ENCODE data around the gene UBQLN3.

GRCh38 chr11:5486003-5486402 is 23.8 kb downstream of the UBQLN3 start:
- TF ChIP-seq, protein P1, sequence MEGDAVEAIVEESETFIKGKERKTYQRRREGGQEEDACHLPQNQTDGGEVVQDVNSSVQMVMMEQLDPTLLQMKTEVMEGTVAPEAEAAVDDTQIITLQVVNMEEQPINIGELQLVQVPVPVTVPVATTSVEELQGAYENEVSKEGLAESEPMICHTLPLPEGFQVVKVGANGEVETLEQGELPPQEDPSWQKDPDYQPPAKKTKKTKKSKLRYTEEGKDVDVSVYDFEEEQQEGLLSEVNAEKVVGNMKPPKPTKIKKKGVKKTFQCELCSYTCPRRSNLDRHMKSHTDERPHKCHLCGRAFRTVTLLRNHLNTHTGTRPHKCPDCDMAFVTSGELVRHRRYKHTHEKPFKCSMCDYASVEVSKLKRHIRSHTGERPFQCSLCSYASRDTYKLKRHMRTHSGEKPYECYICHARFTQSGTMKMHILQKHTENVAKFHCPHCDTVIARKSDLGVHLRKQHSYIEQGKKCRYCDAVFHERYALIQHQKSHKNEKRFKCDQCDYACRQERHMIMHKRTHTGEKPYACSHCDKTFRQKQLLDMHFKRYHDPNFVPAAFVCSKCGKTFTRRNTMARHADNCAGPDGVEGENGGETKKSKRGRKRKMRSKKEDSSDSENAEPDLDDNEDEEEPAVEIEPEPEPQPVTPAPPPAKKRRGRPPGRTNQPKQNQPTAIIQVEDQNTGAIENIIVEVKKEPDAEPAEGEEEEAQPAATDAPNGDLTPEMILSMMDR (IDR thresholded peaks at IDR 0.05), result no peak
- no peak for TF ChIP-seq POLR2A (IDR thresholded peaks at IDR 0.05)
